Lower leg skin (tissue), 4 donors: ENCODE data around the gene SAMHD1. TPM values are rescaled to one million over a fixed set of nuclear protein-coding genes. Genes with fewer than 3 reads are reported as not detected.
"Not testable (repeated sequence)": the region's sequence is repeated elsewhere in the genome, so short reads cannot be mapped to it uniquely, and the experiment has no call there.

Experiments
- DNase-seq, 2 donors: peaks; one replicate each; pipeline ENCODE4 v3.0.0-alpha.2; 2019; ENCODE audit warnings: low spot score in 2 of 2
- H3K4me3 ChIP-seq: fragments of 200-600 bp; sonication (generic); 2 replicates; pipeline ENCODE4 v1.5.1; 2017; ENCODE audit warnings: mild to moderate bottlenecking, low read depth; ENCODE audit not compliant: poor library complexity, severe bottlenecking
- POLR2A ChIP-seq, 2 donors: fragments of 450-650 bp; IDR thresholded peaks; one replicate each; pipeline ENCODE4 v1.6.1; 2016 to 2017; ENCODE audit warnings: antibody characterized with exemption in 2 of 2, mild to moderate bottlenecking in 1 of 2, moderate library complexity in 1 of 2
- WGBS, 2 donors: methylation state at CpG; one replicate each; pipeline ENCODE4 v1.1.5; 2018; 5-methylcytosine and 5-hydroxymethylcytosine counted together
- intact Hi-C: fragments of 100-400 bp; cut with DNase I; formaldehyde crosslinking; loops from one replicate; pipeline ENCODE4 v1.15.0; 2023; ENCODE audit warnings: low total_unique reads
- total RNA-seq, 4 donors: library from RNA; depleted of rRNA; stranded (reverse); fragments of >200 nt; gene quantifications; one replicate each; pipeline ENCODE4 v1.1.0, GENCODE V29; 2016
- TF ChIP-seq, protein P1 (sequence below), 3 donors: fragments of 450-650 bp; IDR thresholded peaks; one replicate each; pipeline ENCODE4 v1.5.1; 2016; ENCODE audit warnings: antibody characterized with exemption in 3 of 3, mild to moderate bottlenecking in 3 of 3, moderate library complexity in 2 of 3

SAMHD1 gene
- total RNA-seq, 4 donors from 2014 or later: 29.4 to 109 (median 38.3) TPM

DNA sequence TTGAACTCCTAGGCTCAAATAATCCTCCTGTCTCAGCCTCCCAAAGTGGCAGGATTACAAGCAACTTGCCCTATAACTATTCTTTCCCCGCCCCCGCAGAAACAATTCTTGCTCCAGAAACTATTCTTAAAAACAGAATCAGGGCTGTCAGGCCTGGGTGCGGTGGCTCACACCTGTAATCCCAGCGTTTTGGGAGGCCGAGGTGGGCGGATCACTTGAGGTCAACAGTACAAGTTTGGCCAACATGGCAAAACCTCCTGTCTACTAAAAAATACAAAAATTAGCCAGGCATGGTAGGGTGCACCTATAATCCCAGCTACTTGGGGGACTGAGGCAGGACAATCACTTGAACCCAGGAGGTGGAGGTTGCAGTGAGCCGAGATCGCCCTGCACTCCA is 31.2 kb downstream of the SAMHD1 start:
- H3K4me3 ChIP-seq: no peak overlapping the region
- DNase-seq: no peak
- TF ChIP-seq, protein P1, sequence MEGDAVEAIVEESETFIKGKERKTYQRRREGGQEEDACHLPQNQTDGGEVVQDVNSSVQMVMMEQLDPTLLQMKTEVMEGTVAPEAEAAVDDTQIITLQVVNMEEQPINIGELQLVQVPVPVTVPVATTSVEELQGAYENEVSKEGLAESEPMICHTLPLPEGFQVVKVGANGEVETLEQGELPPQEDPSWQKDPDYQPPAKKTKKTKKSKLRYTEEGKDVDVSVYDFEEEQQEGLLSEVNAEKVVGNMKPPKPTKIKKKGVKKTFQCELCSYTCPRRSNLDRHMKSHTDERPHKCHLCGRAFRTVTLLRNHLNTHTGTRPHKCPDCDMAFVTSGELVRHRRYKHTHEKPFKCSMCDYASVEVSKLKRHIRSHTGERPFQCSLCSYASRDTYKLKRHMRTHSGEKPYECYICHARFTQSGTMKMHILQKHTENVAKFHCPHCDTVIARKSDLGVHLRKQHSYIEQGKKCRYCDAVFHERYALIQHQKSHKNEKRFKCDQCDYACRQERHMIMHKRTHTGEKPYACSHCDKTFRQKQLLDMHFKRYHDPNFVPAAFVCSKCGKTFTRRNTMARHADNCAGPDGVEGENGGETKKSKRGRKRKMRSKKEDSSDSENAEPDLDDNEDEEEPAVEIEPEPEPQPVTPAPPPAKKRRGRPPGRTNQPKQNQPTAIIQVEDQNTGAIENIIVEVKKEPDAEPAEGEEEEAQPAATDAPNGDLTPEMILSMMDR (IDR thresholded peaks at IDR 0.05): no peak
- no peak for TF ChIP-seq POLR2A (IDR thresholded peaks at IDR 0.05)
- WGBS, 2 donors: 83% methylated on average over 8 of the region's 8 CpGs
- intact Hi-C loops: no loop called here

DNA sequence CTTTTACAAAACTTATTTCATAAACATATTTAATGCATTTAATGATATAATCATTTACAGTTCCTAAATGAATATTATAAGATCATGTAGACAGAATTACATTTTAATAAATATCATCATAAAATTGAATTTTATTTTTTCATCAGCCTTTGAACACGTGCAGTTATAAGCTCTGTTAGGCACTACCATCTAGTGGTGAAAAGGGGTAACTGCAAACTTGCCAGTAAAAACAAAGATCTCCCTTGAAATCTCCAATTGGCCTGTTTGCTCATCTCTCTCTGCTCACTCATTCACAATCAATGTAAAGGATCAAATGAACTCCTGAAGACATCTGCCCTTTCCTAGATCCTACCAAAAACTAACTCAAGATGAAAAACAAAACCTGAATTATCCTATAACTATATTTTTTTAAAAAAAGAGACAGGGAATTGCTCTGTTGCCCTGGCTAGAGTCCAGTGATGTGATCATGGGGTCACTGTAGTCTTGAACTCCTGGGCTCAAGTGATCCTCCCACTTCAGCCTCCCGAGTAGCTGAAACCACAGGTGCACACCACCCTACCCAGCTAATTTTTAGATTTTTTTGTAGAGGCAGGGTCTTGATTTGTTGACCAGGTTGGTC is 31.7 kb downstream of the SAMHD1 start:
- 5 to 15% methylated on average over 2 of the region's 2 CpGs for WGBS, 2 donors
- intact Hi-C loops: no loop called here
- TF ChIP-seq POLR2A (IDR thresholded peaks at IDR 0.05): no peak
- TF ChIP-seq, protein P1 (IDR thresholded peaks at IDR 0.05): peak in 1 of 3 donors; percentile 57
- H3K4me3 ChIP-seq: no peak overlapping the region
- no peak for DNase-seq

DNA sequence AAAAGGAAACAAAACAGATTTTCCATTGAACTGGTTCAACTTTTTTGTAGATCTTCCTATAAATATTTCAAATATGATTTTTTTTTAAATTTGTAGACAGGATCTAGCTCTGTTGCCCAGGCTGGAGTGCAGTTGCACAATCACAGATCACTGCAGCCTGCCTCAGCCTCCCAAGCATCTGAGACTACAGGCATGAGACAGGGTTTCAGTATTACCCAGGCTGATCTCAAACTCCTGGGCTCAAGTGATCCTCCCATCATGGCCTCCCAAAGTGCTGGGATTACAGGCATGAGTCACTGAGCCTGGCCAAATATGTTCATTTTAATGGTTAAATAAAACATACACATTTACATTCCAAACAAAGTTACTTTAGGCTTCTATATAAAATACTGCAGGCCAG is 33.6 kb downstream of the SAMHD1 start:
- intact Hi-C loops: no loop called here
- peak in 1 of 2 donors; percentile 37 for DNase-seq
- TF ChIP-seq, protein P1 (IDR thresholded peaks at IDR 0.05): no peak
- TF ChIP-seq POLR2A (IDR thresholded peaks at IDR 0.05): no peak
- H3K4me3 ChIP-seq: no peak overlapping the region

DNA sequence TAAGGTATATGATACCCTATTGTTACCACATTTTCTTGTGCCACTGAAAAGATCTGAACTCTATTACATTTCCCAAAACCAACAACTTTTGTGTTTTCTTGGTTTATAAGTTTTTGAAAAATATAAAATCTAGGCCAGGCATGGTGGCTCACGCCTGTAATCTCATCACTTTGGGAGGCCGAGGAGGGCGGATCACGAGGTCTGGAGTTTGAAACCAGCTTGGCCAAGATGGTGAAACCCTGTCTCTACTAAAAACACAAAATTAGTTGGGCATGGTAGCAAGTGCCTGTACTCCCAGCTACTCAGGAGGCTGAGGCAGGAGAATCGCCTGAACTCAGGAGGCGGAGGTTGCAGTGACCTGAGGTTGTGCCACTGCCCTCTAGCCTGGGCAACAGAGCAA is 34.3 kb downstream of the SAMHD1 start:
- DNase-seq: no peak
- WGBS, 2 donors: 96 to 98% methylated on average over 6 of the region's 6 CpGs
- intact Hi-C loops: no loop called here
- H3K4me3 ChIP-seq: no peak overlapping the region
- no peak for TF ChIP-seq POLR2A (IDR thresholded peaks at IDR 0.05)

DNA sequence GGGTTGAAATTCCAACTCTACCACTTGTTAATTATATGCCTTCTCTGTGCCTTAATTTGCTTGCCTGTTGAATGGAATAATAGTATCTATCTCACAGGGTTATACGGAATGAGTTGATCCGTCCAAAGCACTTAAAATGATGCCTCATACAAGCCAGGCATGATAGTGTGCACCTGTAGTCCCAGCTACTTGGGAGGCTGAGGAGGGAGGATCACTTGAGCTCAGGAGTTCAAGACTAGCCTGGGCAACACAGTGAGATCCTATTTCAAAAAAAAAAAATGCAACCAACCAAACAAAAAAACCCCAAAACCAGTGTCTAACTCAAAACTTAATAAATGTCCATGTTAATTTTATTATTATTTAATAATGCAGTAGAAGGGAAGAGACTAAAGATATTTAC is 35.3 kb downstream of the SAMHD1 start:
- intact Hi-C loops: no loop called here
- DNase-seq: no peak
- no peak overlapping the region for H3K4me3 ChIP-seq
- WGBS, 2 donors: 92 to 98% methylated on average over 2 of the region's 2 CpGs
- no peak for TF ChIP-seq POLR2A (IDR thresholded peaks at IDR 0.05)
- TF ChIP-seq, protein P1 (IDR thresholded peaks at IDR 0.05): no peak

DNA sequence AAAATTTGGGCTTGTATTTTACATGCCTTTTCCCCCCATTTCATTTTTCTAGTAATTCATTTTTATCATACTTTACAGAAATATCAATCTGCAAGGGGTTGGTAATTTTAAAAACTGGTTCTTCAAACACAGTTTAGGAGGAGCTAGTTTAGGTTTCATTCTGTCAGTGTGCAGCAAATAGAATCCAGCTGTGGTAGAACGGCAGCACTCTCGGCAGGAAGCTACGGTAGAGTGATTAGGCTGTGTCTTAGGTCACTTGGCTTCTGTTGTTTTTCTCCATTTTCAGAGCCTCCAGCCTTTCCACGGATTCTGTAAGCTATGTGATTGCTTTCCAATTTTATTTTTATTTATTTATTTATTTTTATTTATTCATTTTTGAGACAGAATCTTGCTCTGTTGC is 42.9 kb downstream of the SAMHD1 start:
- DNase-seq: peak in 1 of 2 donors; percentile 28
- TF ChIP-seq POLR2A (IDR thresholded peaks at IDR 0.05): no peak
- TF ChIP-seq, protein P1 (IDR thresholded peaks at IDR 0.05): no peak
- no peak overlapping the region for H3K4me3 ChIP-seq
- 60 to 71% methylated on average over 4 of the region's 4 CpGs for WGBS, 2 donors
- intact Hi-C loops: no loop called here

DNA sequence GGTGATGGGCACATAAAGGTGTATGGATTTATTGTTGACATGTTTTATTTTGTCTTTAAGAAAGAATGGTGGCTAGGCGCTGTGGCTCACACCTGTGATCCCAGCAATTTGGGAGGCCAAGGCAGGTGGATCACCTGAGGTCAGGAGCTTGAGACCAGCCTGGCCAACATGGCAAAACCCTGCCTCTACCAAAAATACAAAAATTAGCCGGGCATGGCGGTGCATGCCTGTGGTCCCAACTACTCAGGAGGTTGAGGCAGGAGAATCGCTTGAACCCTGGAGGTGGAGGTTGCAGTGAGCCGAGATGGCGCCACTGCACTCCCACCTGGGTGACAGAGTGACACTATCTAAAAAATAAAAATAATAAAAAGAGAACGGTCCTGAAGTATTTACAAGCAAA is 45.4 kb downstream of the SAMHD1 start:
- peak in 1 of 2 donors; percentile 52 for DNase-seq
- WGBS, 2 donors: 95 to 96% methylated on average over 7 of the region's 7 CpGs
- intact Hi-C loops, H3K4me3 ChIP-seq: not testable (repeated sequence)

DNA sequence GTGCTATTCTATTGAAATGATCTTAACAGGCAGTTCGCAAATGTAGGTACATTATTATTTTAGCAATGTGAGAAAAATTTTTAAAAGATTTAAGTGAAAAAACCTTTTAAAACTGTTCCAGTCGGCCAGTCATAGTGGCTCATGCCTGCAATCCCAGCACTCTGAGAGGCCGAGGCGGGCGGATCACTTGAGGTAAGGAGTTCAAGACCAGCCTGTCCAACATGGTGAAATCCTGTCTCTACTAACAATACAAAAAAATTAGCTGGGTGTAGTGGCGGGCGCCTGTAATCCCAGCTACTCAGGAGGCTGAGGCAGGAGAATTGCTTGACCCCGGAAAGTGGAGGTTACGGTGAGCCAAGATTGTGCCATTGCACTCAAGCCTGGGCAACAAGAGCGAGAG is 45.9 kb downstream of the SAMHD1 start:
- DNase-seq: peak in 1 of 2 donors; percentile 71
- intact Hi-C loops, H3K4me3 ChIP-seq: not testable (repeated sequence)
- 97 to 98% methylated on average over 10 of the region's 10 CpGs for WGBS, 2 donors
